Eye (tissue), 1 donor: ENCODE results near the gene OR1N2.
"Not testable (repeated sequence)": the region's sequence is repeated elsewhere in the genome, so short reads cannot be mapped to it uniquely, and the experiment has no call there.

Source experiments
- DNase-seq: peaks from one replicate; pipeline ENCODE4 v3.0.0-alpha.2; 2015

The OR1N2 gene, protein sequence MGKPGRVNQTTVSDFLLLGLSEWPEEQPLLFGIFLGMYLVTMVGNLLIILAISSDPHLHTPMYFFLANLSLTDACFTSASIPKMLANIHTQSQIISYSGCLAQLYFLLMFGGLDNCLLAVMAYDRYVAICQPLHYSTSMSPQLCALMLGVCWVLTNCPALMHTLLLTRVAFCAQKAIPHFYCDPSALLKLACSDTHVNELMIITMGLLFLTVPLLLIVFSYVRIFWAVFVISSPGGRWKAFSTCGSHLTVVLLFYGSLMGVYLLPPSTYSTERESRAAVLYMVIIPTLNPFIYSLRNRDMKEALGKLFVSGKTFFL

DNA sequence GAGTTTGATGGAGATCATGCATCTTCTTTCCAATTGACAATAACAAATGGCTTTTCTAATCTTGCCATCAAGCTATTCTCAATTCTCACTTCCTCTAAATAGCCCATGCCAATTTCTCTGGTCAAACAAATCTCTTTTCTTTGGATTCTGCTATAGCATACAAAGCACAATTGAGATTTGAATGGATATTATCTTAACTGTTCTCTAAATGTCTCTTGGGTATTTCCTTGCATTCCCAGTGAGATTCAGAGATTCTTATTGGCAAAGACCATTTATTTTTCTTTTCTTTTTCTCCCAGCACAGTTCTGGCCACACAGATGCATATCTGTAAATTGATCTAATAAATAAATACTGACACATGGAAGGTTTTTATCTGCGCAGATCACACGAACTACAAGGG lies at the start of gene OR1N2:
Gene OR1N2 (plus strand): TSS at position 301 of the 400 bp plus-strand sequence. CDS start 100 bp downstream, outside the sequence.
- DNase-seq, result no peak

DNA sequence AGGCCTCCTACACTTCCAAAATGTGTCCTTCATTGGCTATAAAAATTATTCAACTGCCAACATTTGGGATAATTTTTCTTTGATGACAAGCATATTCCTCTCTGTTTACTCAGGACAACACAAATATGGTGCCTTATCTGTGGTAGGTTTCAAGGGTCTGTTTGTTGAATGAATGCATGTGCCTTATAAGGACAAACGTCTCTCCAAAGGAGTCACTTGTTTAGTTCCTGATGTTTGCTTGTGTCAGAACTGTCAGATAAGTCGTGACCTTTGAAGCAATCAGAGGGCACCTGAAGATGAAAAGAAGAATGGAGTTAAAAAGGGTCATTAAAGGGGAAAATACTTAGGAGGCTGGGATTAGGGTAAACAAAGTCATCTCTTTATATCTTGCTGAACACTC lies 45.9 kb upstream of the OR1N2 start:
- no peak for DNase-seq

DNA sequence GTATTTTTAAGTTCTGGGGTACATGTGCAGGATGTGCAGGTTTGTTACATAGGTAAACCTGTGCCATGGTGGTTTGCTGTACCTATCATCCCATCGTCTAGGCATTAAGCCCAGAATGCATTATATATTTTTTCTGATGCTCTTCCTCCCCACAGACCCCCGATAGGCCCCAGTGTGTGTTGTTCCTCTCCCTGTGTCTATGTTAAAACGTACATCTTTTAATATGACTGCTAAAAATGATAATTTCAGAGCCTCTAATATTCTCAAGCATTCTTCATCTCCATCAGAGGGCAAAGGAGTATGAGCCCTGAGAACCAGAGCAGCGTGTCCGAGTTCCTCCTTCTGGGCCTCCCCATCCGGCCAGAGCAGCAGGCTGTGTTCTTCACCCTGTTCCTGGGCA lies 42.4 kb upstream of the OR1N2 start, which contains the start of gene OR1J2:
Gene OR1J2 (plus strand): TSS at position 301 of the 400 bp plus-strand sequence. CDS start 0 bp downstream, at position 301.
- no peak for DNase-seq

DNA sequence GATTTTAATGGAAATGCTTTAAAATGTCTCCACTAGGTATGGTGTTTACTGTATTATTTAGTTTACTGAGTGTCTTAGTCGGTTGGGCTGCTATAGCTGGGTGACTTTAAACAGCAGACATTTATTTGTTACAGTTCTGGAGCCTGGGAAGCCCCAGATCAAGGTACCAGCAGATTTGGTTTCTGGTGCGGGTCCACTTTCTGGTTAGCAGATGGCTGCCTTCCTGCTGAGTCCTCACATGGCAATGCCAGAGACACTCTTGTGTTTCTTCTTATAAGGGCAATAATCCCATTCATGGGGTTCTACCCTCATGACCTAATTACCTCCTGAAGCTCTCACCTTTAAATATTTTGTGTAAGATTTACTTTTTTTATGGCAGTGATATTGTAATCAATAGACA lies 34.7 kb upstream of the OR1N2 start:
- no peak for DNase-seq

DNA sequence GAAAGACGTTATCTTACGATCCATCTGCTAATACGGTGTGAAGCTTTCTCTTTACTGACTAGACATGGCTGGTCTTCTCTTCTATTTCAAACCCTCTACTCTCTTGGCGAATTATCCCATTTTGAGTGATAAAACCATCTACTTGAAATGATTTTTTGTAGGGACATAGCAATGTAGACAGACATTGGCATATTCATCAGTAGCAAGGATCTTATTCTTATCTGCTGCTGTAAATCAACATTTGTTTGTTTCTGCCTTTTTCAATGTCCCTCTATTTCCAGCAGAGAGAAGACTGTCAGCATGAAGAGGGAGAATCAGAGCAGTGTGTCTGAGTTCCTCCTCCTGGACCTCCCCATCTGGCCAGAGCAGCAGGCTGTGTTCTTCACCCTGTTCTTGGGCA lies 34.1 kb upstream of the OR1N2 start, which contains the start of gene OR1J4:
Gene OR1J4 (plus strand): TSS at position 301 of the 400 bp plus-strand sequence. CDS start 0 bp downstream, at position 301.
- DNase-seq, result no peak

DNA sequence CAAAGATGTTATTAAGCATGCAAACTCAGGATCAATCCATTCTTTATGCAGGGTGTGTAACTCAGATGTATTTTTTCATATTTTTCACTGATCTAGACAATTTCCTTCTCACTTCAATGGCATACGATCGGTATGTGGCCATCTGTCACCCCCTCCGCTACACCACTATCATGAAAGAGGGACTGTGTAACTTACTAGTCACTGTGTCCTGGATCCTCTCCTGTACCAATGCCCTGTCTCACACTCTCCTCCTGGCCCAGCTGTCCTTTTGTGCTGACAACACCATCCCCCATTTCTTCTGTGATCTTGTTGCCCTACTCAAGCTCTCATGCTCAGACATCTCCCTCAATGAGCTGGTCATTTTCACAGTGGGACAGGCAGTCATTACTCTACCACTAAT lies 33.5 kb upstream of the OR1N2 start:
- no peak for DNase-seq

DNA sequence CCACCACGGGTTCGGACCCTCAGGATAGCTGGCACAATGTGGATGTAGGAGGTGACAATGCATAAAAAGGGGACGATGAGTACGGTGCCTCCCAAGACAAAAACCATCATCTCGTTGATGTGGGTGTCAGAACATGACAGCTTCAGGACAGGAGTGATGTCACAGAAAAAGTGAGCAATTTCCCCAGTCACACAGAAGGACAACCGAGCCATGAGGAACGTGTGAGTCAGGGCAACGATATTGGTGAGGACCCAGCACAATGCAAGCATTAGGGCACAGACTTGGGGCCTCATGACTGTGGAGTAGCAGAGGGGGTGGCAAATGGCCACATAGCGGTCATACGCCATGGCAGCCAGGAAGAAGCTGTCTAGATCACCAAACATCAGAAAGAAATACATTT lies 26.3 kb upstream of the OR1N2 start:
- no peak for DNase-seq

DNA sequence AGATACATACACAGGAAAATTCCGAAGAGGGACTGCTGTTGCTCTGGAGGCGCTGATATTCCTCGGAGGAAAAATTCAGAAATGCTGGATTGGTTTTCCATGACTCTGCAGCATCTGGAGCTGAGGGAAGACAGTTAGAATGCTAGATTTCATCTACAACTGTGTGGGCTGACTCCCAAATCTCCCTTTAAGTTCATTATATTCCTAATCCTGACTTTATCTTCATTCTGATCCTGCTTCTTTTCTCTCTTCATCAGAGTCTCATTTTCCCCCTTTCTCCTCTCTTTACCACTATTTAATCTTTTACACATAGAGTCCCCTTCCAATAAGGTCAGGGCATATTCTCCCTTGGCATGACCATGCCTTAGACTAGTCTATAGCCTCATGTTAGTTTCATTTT lies 25.7 kb upstream of the OR1N2 start, which contains the start of gene OR1N1:
Gene OR1N1 (minus strand): TSS at position 101 of the 400 bp plus-strand sequence. CDS start 0 bp downstream, at position 101.
- DNase-seq, result no peak

DNA sequence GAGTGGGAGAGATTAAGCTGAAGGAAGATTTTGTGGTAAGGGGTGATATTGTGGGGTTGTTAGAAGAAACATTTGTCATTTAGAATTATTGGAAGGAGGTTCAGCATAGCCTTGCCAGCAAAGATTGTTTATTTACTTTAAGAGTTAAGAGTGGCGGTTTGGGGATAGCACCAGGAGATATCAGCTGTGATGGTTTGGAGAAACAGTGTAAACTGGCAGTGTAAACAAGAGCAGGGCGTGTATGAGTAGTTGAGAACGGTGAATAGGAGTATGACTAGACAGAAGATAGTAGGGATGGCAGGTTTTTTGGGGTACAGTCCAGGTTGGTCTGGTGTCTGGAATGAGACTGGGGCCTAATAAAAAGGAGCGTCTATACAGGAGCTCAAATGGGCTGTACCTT lies 21.8 kb upstream of the OR1N2 start:
- not testable (repeated sequence) for DNase-seq

DNA sequence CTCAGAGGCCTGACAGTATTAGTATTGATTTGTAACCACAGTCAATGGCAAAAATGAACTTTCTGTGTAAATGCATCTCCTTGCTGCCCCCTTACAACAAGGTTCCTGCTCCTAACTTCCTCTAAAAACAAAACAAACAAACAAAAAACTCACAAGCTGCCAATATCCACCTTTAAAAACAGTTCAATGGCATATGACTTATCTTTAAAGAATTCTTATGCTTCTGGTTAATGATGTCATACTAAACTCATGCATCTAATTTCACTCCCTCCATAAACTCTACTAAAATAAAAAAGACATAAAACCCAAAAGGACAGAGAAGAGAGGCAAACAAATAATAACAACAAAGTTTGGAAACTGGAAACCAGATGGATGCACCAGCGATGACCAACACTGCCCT lies 16.8 kb upstream of the OR1N2 start:
- DNase-seq, result no peak

DNA sequence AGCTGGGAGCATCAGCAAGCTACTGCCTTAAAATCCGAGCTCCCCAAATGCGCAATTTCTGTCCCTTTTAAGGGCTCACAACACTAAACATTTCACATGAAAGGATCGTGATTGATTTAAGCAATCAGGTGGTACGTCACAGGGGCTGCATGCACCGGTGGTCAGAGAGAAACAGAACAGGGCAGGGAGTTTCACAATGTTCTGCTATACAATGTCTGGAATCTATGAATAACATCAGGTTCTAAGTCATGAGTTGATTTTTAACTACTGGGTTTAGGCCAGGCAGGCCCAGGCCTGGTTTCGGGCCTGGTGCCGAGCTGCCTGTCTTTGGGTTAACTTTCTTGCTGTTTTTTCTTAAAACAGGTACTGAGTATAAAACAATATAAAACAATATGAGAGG lies 15.8 kb upstream of the OR1N2 start:
- DNase-seq, result not testable (repeated sequence)

DNA sequence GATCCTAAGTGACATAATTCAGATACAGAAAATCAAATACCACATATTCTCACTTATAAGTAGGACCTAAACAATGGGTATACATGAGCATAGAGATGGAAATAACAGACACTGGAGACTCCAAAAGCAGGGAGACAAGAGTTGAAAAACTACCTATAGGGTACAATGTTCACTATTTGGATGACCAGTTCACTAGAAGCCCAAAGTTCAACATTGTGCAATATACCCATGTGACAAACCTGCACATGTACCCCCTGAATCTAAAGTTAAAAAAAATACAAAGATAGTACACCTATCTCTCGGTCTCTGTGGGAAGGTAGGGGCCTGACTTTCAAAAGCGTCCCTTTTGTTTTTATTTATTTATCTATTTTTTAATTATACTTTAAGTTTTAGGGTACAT lies 14.2 kb upstream of the OR1N2 start:
- DNase-seq, result no peak

DNA sequence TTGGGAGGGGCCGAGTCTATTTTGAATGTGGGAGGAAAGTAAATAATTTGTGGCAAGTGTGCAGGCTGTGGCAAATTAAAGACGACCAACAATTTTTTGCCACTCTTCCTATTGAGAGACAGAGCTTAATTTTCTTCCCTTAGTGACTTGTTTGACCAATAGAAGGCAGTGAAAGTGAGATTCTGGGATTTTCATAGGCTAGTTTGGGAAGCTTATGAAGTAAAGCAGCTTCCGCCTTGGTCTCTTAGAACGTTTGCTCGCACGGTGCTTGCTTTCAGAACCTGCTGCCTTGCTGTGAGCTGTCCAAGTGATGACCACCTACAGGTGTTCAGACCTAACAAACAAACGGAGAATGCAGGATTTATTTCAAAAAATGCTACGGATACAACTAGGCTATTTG lies 6.7 kb upstream of the OR1N2 start:
- no peak for DNase-seq

DNA sequence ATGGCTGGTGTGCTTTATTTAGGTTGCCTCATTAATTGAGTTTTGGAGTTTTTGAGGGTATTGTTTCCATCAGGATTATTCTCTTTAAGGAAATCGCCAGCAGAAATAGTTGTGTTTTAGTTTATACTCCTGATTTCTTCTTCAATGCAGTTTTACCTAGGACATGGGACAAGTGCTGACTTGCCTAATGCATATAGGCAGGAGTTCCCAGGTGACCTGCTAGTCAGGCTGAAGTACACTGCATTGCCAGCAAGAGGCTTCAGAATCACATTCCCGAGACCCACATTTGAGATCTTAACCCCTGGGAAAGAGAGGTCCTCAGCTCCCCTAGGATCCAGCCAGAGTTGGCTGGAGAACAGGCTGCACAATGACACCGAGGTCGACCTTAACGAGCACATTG lies 1.5 kb upstream of the OR1N2 start:
- DNase-seq, result no peak

DNA sequence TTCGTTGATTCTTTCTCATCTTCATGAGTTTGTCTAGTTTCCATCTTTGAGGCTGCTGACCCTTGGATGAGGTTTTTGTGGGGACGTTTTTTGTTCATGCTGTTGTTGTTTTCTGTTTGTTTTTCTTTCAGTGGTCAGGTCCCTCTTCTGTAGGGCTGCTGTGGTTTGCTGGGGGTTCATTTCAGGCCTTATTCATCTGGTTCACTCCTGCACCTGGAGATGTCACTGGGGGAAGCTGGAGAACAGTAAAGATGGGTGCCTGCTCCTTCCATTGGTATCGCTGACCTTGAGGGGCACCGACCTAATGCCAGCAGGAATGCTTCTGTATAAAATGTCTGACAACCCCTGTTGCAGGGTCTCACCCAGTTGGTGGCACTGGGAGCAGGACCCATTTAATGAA lies 8.5 kb downstream of the OR1N2 start:
- DNase-seq, result no peak

DNA sequence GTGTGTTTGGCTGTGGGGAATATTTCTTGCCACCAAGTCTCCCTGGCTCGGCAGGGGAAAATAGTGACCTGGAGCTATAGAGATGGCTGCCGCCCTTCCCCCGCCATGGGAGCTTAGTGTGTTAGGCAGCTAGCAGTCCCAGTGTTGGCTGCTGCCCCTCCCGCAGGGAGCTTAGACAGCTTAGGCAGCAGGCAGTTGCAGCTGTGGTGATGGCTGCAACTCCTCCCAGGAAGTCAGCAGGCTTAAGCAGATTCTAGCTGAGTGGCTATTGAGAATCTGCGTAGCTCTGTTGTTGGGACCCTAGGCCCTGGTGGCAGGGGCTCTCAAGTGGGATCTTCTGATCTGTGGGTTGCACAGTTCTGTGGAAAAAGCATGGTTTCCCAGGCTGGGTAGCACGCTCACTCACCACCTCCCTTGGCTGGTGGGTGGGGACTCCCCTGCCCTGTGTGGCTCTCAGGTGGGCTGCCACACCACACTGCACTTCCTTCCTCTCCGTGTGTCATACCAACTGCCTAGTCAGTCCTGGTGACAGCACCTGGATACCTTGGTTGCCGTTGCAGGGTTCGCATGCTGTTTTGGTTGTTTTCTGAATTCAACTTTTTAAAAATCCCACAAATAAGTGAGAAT lies 9.3 kb downstream of the OR1N2 start:
- DNase-seq, result peak; percentile 4

DNA sequence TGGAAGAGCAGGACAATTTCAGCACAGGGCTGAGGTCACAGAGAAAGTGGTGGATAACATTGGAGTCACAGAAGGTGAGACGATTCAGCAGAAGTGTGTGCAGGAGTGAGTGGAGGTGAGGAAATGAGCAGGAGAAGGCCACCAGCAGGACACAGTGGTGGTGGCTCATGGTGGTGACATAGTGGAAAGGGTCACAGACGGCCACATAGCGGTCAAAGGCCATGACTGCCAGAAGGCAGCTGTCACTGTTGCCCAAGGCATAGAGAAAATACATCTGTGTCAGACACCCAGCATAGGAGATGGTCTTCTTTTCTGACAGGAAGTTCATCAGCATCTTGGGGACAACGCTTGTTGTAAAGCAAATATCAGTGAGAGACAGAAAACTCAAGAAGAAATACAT lies 15.0 kb downstream of the OR1N2 start:
- no peak for DNase-seq

DNA sequence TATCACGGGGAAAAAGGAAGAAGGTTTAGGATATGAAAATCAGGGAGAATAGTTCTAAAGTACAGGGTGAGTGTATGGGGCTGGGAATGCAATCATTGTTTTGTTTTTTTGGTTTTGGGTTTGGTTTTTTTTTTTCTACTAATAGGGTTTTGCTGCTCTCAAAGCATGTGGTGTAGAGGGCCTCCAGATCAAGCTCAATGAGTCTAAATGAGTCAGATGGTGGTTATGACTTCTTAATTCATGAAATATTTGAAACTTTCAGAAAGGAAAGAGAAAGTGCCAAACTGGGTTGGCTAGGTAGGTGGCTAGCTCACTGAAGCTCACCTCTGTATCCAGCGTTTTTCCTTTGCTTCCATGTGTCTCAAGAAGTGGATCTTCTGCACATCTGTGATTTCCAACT lies 19.5 kb downstream of the OR1N2 start:
- no peak for DNase-seq

DNA sequence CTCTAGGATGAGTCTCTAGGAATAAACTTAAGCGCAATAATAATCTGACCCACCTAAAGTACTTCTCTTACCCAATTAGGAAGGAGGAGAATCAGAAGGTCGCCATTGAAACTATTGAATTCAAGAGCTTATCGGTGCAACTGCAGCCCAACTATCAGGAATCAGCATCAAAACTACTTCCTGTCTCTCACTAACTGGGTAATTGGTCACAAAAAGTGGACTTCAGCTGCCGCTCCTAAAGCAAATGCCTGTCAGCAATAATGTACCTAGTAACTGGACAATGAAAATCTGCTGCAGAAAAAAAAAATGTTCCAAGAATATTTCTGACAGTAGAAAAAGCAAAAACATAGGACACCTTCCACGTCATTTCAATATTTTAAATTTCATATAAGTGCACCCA lies 27.0 kb downstream of the OR1N2 start:
- DNase-seq, result no peak

DNA sequence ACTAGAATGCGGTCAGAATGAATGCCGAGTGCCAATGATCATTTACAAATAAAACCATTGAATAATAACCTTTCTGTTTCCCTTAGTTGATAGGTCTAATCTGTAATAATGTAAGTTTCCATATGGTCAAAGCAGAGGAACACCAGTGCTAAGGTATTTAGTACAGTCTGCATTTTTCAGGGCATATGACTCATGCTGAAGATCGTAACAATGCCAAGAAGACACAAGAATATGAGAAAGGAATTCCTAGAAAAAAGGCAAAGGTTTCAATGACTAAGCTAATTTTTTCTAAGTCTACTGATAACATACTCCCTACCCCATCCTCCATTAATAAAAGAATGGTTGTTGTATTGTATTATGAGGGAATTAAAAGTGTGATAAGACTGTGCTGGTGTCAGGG lies 27.4 kb downstream of the OR1N2 start:
- DNase-seq, result no peak

DNA sequence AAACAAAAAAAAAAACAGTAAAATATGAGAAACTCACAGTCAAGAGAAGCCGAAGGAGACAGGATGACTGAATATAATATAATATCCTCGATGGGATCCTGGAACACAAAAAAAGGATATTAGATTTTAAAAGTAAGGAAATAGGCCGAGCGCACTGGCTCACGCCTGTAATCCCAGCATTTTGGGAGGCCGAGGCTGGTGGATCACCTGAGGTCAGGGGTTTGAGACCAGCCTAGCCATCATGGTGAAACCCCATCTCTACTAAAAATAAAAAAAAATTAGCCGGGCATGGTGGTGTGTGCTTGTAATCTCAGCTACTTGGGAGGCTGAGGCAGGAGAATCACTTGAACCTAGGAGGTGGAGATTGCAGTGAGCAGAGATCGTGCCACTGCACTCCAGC lies 30.4 kb downstream of the OR1N2 start, which contains the start of gene OR1L8:
Gene OR1L8 (minus strand): TSS at position 101 of the 400 bp plus-strand sequence. CDS start 14,907 bp downstream, outside the sequence.
- DNase-seq, result not testable (repeated sequence)
